Trophoblast cell (in vitro differentiated cells and primary cell): ENCODE measurements around the gene COX20.

ENCODE experiments used
- DNase-seq, 2 donors: peaks; one replicate each; pipeline ENCODE4 v3.0.0-alpha.2; 2016
- H2AFZ ChIP-seq: 2 replicates; pipeline ENCODE4 v1.6.1; 2013; ENCODE audit warnings: low read length, moderate library complexity, mild to moderate bottlenecking; ENCODE audit not compliant: insufficient read depth, poor library complexity
- H2AK5ac ChIP-seq: 2 replicates; pipeline ENCODE4 v1.6.1; 2013; ENCODE audit warnings: mild to moderate bottlenecking, low read length
- H2BK120ac ChIP-seq: 2 replicates; pipeline ENCODE4 v1.6.1; 2013; ENCODE audit warnings: low read length, mild to moderate bottlenecking, moderate library complexity; ENCODE audit not compliant: insufficient read depth, poor library complexity
- H2BK12ac ChIP-seq: 2 replicates; pipeline ENCODE4 v1.6.1; 2013; ENCODE audit warnings: mild to moderate bottlenecking, low read length, moderate library complexity
- H2BK5ac ChIP-seq: 2 replicates; pipeline ENCODE4 v1.6.1; 2013; ENCODE audit warnings: low read length, low read depth, moderate library complexity, mild to moderate bottlenecking; ENCODE audit not compliant: poor library complexity
- H3K14ac ChIP-seq: 2 replicates; pipeline ENCODE4 v1.6.1; 2013; ENCODE audit warnings: mild to moderate bottlenecking, low read length
- H3K18ac ChIP-seq: 2 replicates; pipeline ENCODE4 v1.6.1; 2013; ENCODE audit warnings: mild to moderate bottlenecking, low read length
- H3K23ac ChIP-seq: 2 replicates; pipeline ENCODE4 v1.6.1; 2013; ENCODE audit warnings: low read length
- H3K27ac ChIP-seq: 2 replicates; pipeline ENCODE4 v1.5.1; 2013; ENCODE audit warnings: low read depth, mild to moderate bottlenecking, inconsistent platforms, low read length, moderate library complexity
- H3K27me3 ChIP-seq: 2 replicates; pipeline ENCODE4 v1.6.1; 2013; ENCODE audit warnings: inconsistent platforms, mild to moderate bottlenecking, low read length, moderate library complexity; ENCODE audit not compliant: insufficient read depth
- H3K36me3 ChIP-seq, 2 experiments: 1 replicate in 1 of 2; 2 replicates in 1 of 2; pipeline ENCODE4 v1.6.1; 2013; ENCODE audit warnings: low read length in 2 of 2, mild to moderate bottlenecking in 2 of 2, moderate library complexity in 1 of 2; ENCODE audit not compliant: insufficient read depth in 2 of 2, control insufficient read depth in 1 of 2
- H3K4ac ChIP-seq: 2 replicates; pipeline ENCODE4 v1.6.1; 2013; ENCODE audit warnings: low read depth, mild to moderate bottlenecking, low read length, moderate library complexity
- H3K4me1 ChIP-seq, 2 experiments: 1 replicate in 1 of 2; 2 replicates in 1 of 2; pipeline ENCODE4 v1.6.1; 2013; ENCODE audit warnings: low read length in 2 of 2, mild to moderate bottlenecking in 2 of 2, moderate library complexity in 1 of 2; ENCODE audit not compliant: insufficient read depth in 2 of 2, control insufficient read depth in 1 of 2
- H3K4me2 ChIP-seq: 2 replicates; pipeline ENCODE4 v1.6.1; 2013; ENCODE audit warnings: inconsistent platforms, mild to moderate bottlenecking, low read length, moderate library complexity
- H3K4me3 ChIP-seq: 2 replicates; pipeline ENCODE4 v1.5.1; 2013; ENCODE audit warnings: mild to moderate bottlenecking, low read depth, low read length, inconsistent platforms
- H3K79me1 ChIP-seq: one replicate; pipeline ENCODE4 v1.6.1; 2013; ENCODE audit warnings: low read length
- H3K79me2 ChIP-seq: 2 replicates; pipeline ENCODE4 v1.6.1; 2013; ENCODE audit warnings: low read length, mild to moderate bottlenecking; ENCODE audit not compliant: control insufficient read depth, insufficient read depth, poor library complexity
- H3K9ac ChIP-seq: 2 replicates; pipeline ENCODE4 v1.6.1; 2013; ENCODE audit warnings: mild to moderate bottlenecking, low read length
- H3K9me3 ChIP-seq: 2 replicates; pipeline ENCODE4 v1.6.1; 2013; ENCODE audit warnings: low read depth, mild to moderate bottlenecking, control low read depth, inconsistent platforms, low read length; ENCODE audit not compliant: insufficient read depth
- H4K12ac ChIP-seq: 2 replicates; pipeline ENCODE4 v1.6.1; 2013; ENCODE audit warnings: low read depth, mild to moderate bottlenecking, low read length, moderate library complexity
- H4K8ac ChIP-seq: 2 replicates; pipeline ENCODE4 v1.6.1; 2013; ENCODE audit warnings: low read depth, mild to moderate bottlenecking, low read length, moderate library complexity
- H4K91ac ChIP-seq: one replicate; pipeline ENCODE4 v1.6.1; 2013; ENCODE audit warnings: low read depth, mild to moderate bottlenecking, low read length, moderate library complexity
- WGBS: extraction: QIAGEN DNeasy Blood & Tissue Kit; methylation state at CpG from one replicate; pipeline ENCODE4 v1.1.7; 2013; ENCODE audit warnings: missing lambda C conversion rate; ENCODE audit not compliant: insufficient read length, insufficient coverage; ENCODE audit errors: extremely low coverage; 5-methylcytosine and 5-hydroxymethylcytosine counted together

Gene COX20

DNA sequence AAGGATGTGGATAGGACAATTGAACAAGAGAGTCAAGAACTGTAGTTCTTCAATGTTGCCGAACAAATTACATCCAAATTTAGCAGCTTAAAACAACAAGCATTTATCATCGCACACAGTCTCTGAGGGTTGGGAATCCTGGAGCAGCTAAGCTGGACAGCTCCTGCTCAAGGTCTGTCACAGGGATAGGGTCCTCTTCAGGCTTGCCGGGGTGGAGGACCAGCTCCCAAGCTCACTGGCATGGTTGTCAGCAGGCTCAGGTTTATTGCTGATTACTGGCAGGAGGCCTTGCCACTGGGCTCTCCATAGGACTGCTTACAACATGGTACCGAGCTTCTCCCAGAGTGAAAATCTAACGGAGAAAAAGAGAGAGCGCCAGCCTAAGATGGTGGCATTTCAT, 22.1 kb upstream of the COX20 start:
- H3K79me1 ChIP-seq: peaks cover 2% of the 10 kb centered on the region
- no peak overlapping the region for H3K4ac ChIP-seq
- H3K14ac ChIP-seq: no peak overlapping the region
- no peak overlapping the region for H3K18ac ChIP-seq
- peaks cover 3 to 4% of the 10 kb centered on the region in 2 experiments for H3K4me1 ChIP-seq
- H3K9ac ChIP-seq: no peak overlapping the region
- no peaks in the 10 kb centered on the region for H3K27me3 ChIP-seq
- no peak overlapping the region for H4K8ac ChIP-seq
- H2BK120ac ChIP-seq: no peak overlapping the region
- no peak overlapping the region for H3K4me2 ChIP-seq
- no peak overlapping the region for H2BK12ac ChIP-seq
- no CpG with 5 or more reads among the region's 6 CpGs for WGBS
- no peak overlapping the region for H2AFZ ChIP-seq
- no peak overlapping the region for H2BK5ac ChIP-seq
- DNase-seq: no peak
- no peaks in the 10 kb centered on the region for H3K79me2 ChIP-seq
- no peak overlapping the region for H3K4me3 ChIP-seq
- no peak overlapping the region for H2AK5ac ChIP-seq
- H4K12ac ChIP-seq: no peak overlapping the region
- H3K9me3 ChIP-seq: no peaks in the 10 kb centered on the region
- no peaks in the 10 kb centered on the region for H3K36me3 ChIP-seq
- no peak overlapping the region for H3K27ac ChIP-seq
- no peak overlapping the region for H4K91ac ChIP-seq
- H3K23ac ChIP-seq: no peak overlapping the region

DNA sequence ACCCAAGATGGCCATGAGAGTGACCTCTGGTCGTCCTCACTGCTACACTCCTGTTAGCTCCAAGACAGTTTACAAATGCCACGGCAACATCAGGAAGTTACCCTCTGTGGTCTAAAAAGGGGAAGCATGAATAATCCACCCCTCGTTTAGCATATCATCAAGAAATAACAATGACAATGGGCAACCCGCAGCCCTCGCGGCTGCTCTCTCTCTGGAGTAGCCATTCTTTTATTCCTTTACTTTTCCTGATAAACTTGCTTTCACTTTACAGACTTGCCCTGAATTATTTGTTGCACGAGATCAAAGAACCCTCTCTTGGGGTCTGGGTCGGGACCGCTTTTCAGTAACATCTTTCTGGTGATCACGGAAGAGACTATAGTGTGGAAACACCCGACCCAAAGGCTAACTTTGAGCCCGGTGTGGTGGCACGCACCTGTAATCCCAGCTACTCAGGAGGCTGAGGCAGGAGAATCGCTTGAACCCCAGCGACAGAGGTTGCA, 19.8 kb upstream of the COX20 start:
- no CpG with 5 or more reads among the region's 15 CpGs for WGBS
- Histone ChIP-seq H2AFZ (no peak overlapping the region), H3K18ac (no peak overlapping the region), H3K27ac (no peak overlapping the region), H3K9ac (no peak overlapping the region), H2BK120ac (no peak overlapping the region), H3K9me3 (no peaks in the 10 kb centered on the region), H3K4me1 (peaks cover 3 to 4% of the 10 kb centered on the region in 2 experiments), H3K36me3 (no peaks in the 10 kb centered on the region), H2BK12ac (no peak overlapping the region), H4K91ac (no peak overlapping the region), H3K27me3 (no peaks in the 10 kb centered on the region), H3K79me2 (no peaks in the 10 kb centered on the region), H3K4me2 (no peak overlapping the region), H4K12ac (no peak overlapping the region), H3K4me3 (no peak overlapping the region), H3K79me1 (peaks cover 2% of the 10 kb centered on the region), H3K14ac (no peak overlapping the region), H2BK5ac (no peak overlapping the region), H4K8ac (no peak overlapping the region), H2AK5ac (no peak overlapping the region), H3K4ac (no peak overlapping the region), H3K23ac (no peak overlapping the region)
- DNase-seq: peak in 1 of 2 donors; percentile 17

DNA sequence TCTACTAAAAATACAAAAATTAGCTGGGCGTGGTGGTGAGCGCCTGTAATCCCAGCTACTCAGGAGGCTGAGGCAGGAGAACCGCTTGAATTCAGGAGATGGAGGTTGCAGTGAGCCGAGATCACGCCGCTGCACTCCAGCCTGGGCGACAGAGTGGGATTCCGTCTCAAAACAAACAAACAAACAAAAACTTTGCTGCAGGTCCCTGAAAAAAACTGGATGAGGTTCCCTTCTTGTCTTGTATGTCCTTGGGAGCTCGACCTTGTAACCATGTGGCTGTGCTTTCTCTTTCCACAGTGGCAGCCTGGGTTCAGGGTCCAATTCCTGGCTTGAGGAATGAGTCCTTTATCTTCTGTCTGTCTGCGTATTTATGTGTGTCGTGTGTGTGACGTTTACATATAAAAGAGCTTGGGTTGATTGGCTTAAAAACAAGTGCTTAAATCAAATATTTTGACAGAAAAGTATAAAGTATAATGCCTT, 18.0 kb upstream of the COX20 start:
- Histone ChIP-seq H3K9ac (no peak overlapping the region), H2BK5ac (peak overlapping the region; percentile 29), H3K79me2 (no peaks in the 10 kb centered on the region), H2BK12ac (peak overlapping the region; percentile 81), H4K8ac (no peak overlapping the region), H3K27ac (no peak overlapping the region), H3K9me3 (no peaks in the 10 kb centered on the region), H3K18ac (no peak overlapping the region), H3K14ac (peak overlapping the region; percentile 74), H2AK5ac (no peak overlapping the region), H2BK120ac (no peak overlapping the region), H3K27me3 (no peaks in the 10 kb centered on the region), H3K79me1 (peaks cover 2% of the 10 kb centered on the region), H3K23ac (no peak overlapping the region), H3K4me1 (peaks cover 3 to 4% of the 10 kb centered on the region in 2 experiments), H3K36me3 (no peaks in the 10 kb centered on the region), H4K12ac (no peak overlapping the region), H3K4ac (no peak overlapping the region), H3K4me3 (no peak overlapping the region), H4K91ac (no peak overlapping the region), H2AFZ (no peak overlapping the region), H3K4me2 (no peak overlapping the region)
- DNase-seq: no peak
- no CpG with 5 or more reads among the region's 12 CpGs for whole genome bisulfite sequencing

DNA sequence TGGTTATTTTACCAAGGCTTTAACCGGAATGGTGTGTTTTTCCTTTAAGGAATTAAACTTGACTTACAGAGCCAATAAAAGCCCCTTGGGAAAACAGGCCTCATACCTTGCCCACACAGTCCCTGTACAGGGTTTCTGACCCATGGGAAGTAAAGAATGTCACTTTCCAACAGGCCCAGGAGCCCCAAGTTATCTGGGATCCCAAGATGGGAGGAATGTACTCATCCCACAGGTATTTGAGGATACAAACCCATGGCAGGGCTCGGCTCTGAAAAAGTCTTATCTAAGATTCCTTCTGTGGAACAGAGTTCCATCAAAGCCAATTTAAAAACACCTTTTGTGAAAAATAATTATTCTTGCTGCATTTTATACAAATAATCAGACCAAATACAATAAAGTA, 15.3 kb upstream of the COX20 start:
- H2AK5ac ChIP-seq: no peak overlapping the region
- H3K4me2 ChIP-seq: no peak overlapping the region
- no peak overlapping the region for H4K12ac ChIP-seq
- H3K4me3 ChIP-seq: no peak overlapping the region
- no peak overlapping the region for H3K9ac ChIP-seq
- no peaks in the 10 kb centered on the region for H3K79me2 ChIP-seq
- no peak overlapping the region for H3K23ac ChIP-seq
- H3K36me3 ChIP-seq: no peaks in the 10 kb centered on the region
- H3K14ac ChIP-seq: no peak overlapping the region
- no peak overlapping the region for H4K91ac ChIP-seq
- no peaks in the 10 kb centered on the region for H3K9me3 ChIP-seq
- no peak overlapping the region for H2BK120ac ChIP-seq
- no peak overlapping the region for H2BK5ac ChIP-seq
- no CpG with 5 or more reads among the region's 2 CpGs for WGBS
- H2BK12ac ChIP-seq: no peak overlapping the region
- no peak overlapping the region for H3K18ac ChIP-seq
- peak overlapping the region; percentile 71 for H3K27ac ChIP-seq
- H2AFZ ChIP-seq: no peak overlapping the region
- no peak for DNase-seq
- no peak overlapping the region for H4K8ac ChIP-seq
- no peaks in the 10 kb centered on the region for H3K27me3 ChIP-seq
- H3K79me1 ChIP-seq: peaks cover 2% of the 10 kb centered on the region
- no peak overlapping the region for H3K4ac ChIP-seq
- peaks cover 3 to 4% of the 10 kb centered on the region in 2 experiments for H3K4me1 ChIP-seq
